IMR-90 (cell line): ENCODE measurements around the gene PNMA8B. TPM values are rescaled to one million over a fixed set of nuclear protein-coding genes. Genes with fewer than 3 reads are reported as not detected.

Source experiments
- ATAC-seq: fragments of 200-7000 bp; cut with Tn5 transposase; 2 replicates; pipeline ENCODE4 v1.9.1; 2020; ENCODE audit warnings: low read depth, mild to moderate bottlenecking, moderate library complexity
- BruUV-seq: library from RNA; stranded (reverse); fragments of 400-500 nt; replicated peaks from 2 replicates; lab custom pipeline; 2021; lab: Mats Ljungman, UMichigan
- CTCF ChIA-PET: fragments of 300-600 bp; formaldehyde crosslinking; extraction: SDS; loops from one replicate; lab custom pipeline; 2021; ENCODE audit warnings: antibody characterized with exemption; lab: Yijun Ruan, JAX
- POLR2A ChIA-PET: fragments of 300-600 bp; sonication (Branson Sonifier 250); formaldehyde crosslinking; loops from one replicate; lab custom pipeline; 2022; ENCODE audit warnings: antibody characterized with exemption; ENCODE audit not compliant: unreplicated experiment; lab: Charles Lee
- DNase-seq: peaks from one replicate; pipeline ENCODE4 v3.0.0; 2013
- H2AFZ ChIP-seq: replicated peaks from 2 replicates; pipeline ENCODE3; 2013; ENCODE audit warnings: low read length, mild to moderate bottlenecking; ENCODE audit not compliant: poor library complexity
- H2AK5ac ChIP-seq: 2 replicates; pipeline ENCODE4 v1.6.1; 2013; ENCODE audit warnings: low read depth, low read length, inconsistent platforms
- H2AK9ac ChIP-seq: replicated peaks from 2 replicates; pipeline ENCODE3; 2013; ENCODE audit warnings: mild to moderate bottlenecking, low read depth, low read length, moderate library complexity; ENCODE audit not compliant: poor library complexity
- H2BK120ac ChIP-seq: 2 replicates; pipeline ENCODE4 v1.6.1; 2013; ENCODE audit warnings: low read depth, low read length, inconsistent platforms
- H2BK15ac ChIP-seq: 3 replicates; pipeline ENCODE4 v1.6.1; 2013; ENCODE audit warnings: low read depth, low read length, inconsistent platforms
- H2BK20ac ChIP-seq: 2 replicates; pipeline ENCODE4 v1.6.1; 2013; ENCODE audit warnings: low read depth, mild to moderate bottlenecking, inconsistent platforms, low read length, moderate library complexity
- H2BK5ac ChIP-seq: 2 replicates; pipeline ENCODE4 v1.6.1; 2013; ENCODE audit warnings: mild to moderate bottlenecking, low read depth, low read length, inconsistent platforms; ENCODE audit not compliant: poor library complexity, severe bottlenecking
- H3K14ac ChIP-seq: replicated peaks from 2 replicates; pipeline ENCODE4 v1.6.1; 2013; ENCODE audit warnings: low read depth, low read length, inconsistent platforms
- H3K18ac ChIP-seq: 2 replicates; pipeline ENCODE4 v1.6.1; 2013; ENCODE audit warnings: low read depth, low read length, control low read depth
- H3K23ac ChIP-seq: 2 replicates; pipeline ENCODE4 v1.6.1; 2013; ENCODE audit warnings: low read depth, low read length, inconsistent platforms
- H3K27ac ChIP-seq: 2 replicates; pipeline ENCODE4 v1.5.1; 2013; ENCODE audit warnings: mild to moderate bottlenecking, control low read depth, low read length; ENCODE audit not compliant: insufficient read depth
- H3K27me3 ChIP-seq: 2 replicates; pipeline ENCODE4 v1.6.1; 2013; ENCODE audit warnings: low read length; ENCODE audit not compliant: control insufficient read depth, insufficient read depth
- H3K36me3 ChIP-seq: 2 replicates; pipeline ENCODE4 v1.6.1; 2013; ENCODE audit warnings: low read length, mixed read lengths; ENCODE audit not compliant: control insufficient read depth, insufficient read depth
- H3K4ac ChIP-seq: 2 replicates; pipeline ENCODE4 v1.6.1; 2013; ENCODE audit warnings: low read depth, low read length, inconsistent platforms
- H3K4me1 ChIP-seq: 2 replicates; pipeline ENCODE4 v1.6.1; 2013; ENCODE audit warnings: low read length, mixed read lengths; ENCODE audit not compliant: control insufficient read depth, insufficient read depth
- H3K4me2 ChIP-seq: 2 replicates; pipeline ENCODE4 v1.6.1; 2013; ENCODE audit warnings: low read depth, mild to moderate bottlenecking, control low read depth, low read length, moderate library complexity
- H3K4me3 ChIP-seq: 2 replicates; pipeline ENCODE4 v1.5.1; 2013; ENCODE audit warnings: low read depth, mild to moderate bottlenecking, control low read depth, low read length, moderate library complexity; ENCODE audit not compliant: insufficient read depth
- H3K56ac ChIP-seq: 2 replicates; pipeline ENCODE4 v1.6.1; 2013; ENCODE audit warnings: low read length, inconsistent platforms; ENCODE audit not compliant: insufficient read depth; ENCODE audit errors: extremely low read depth
- H3K79me1 ChIP-seq, 2 experiments: 2 replicates each; pipeline ENCODE4 v1.6.1; 2013; ENCODE audit warnings: low read length in 2 of 2, inconsistent platforms in 1 of 2, low read depth in 1 of 2
- H3K9ac ChIP-seq: 2 replicates; pipeline ENCODE4 v1.6.1; 2013; ENCODE audit warnings: low read depth, low read length, control low read depth
- H3K9me1 ChIP-seq: 2 replicates; pipeline ENCODE4 v1.6.1; 2013; ENCODE audit warnings: low read length, inconsistent platforms; ENCODE audit not compliant: insufficient read depth
- H3K9me3 ChIP-seq: 2 replicates; pipeline ENCODE4 v1.6.1; 2013; ENCODE audit warnings: low read length; ENCODE audit not compliant: control insufficient read depth, insufficient read depth
- H4K20me1 ChIP-seq: 2 replicates; pipeline ENCODE4 v1.6.1; 2013; ENCODE audit warnings: low read length, inconsistent platforms; ENCODE audit not compliant: insufficient read depth
- H4K5ac ChIP-seq: 2 replicates; pipeline ENCODE4 v1.6.1; 2013; ENCODE audit warnings: mild to moderate bottlenecking, low read depth, low read length, control low read depth
- H4K8ac ChIP-seq, 2 experiments: 2 replicates each; pipeline ENCODE4 v1.6.1; 2013; ENCODE audit warnings: low read depth in 2 of 2, low read length in 2 of 2, control low read depth in 1 of 2, inconsistent platforms in 1 of 2
- H4K91ac ChIP-seq: 2 replicates; pipeline ENCODE4 v1.6.1; 2013; ENCODE audit warnings: low read depth, low read length, inconsistent platforms; ENCODE audit not compliant: insufficient read depth
- RFX5 ChIP-seq: IDR thresholded peaks from 2 replicates; pipeline ENCODE4 v1.8.0; 2012; ENCODE audit warnings: low read depth, mild to moderate bottlenecking, low read length, moderate library complexity
- WGBS, 2 experiments: methylation state at CpG; one replicate each; pipeline versions ENCODE4 v1.1.5 to v1.1.7; 2013; ENCODE audit warnings: missing lambda C conversion rate in 2 of 2; ENCODE audit not compliant: insufficient read length in 1 of 2; ENCODE audit errors: extremely low coverage in 2 of 2; 5-methylcytosine and 5-hydroxymethylcytosine counted together
- dilution Hi-C: fragments of 300-500 bp; cut with HindIII; formaldehyde crosslinking; loops from one replicate; pipeline ENCODE4 v1.14.3; 2018; ENCODE audit warnings: low sequenced_read_pairs; ENCODE audit not compliant: unreplicated experiment
- in situ Hi-C: fragments of 300-500 bp; cut with MboI; formaldehyde crosslinking; loops from 3 replicates; pipeline ENCODE4 v1.14.3; 2019; ENCODE audit warnings: low sequenced_read_pairs, inconsistent platforms, mixed read lengths
- intact Hi-C: fragments of 100-400 bp; cut with micrococcal nuclease; formaldehyde crosslinking; loops from 2 replicates; pipeline ENCODE4 v1.10.0; 2022
- polyA plus RNA-seq, 3 experiments: library from polyadenylated mRNA; depleted of rRNA; stranded (reverse); fragments of >200 nt; gene quantifications; 2 replicates each; pipeline ENCODE4 v1.2.3, GENCODE V29; 2012; ENCODE audit warnings: low replicate concordance in 1 of 3
- total RNA-seq: library from RNA; depleted of rRNA; stranded (reverse); fragments of >200 nt; gene quantifications from 2 replicates; pipeline ENCODE4 v1.2.3, GENCODE V29; 2012

Gene PNMA8B
- total and polyA plus RNA-seq, 2 of the 4 experiments (the other 2 are of a cell fraction): 0.12 to 0.18 TPM

- Histone ChIP-seq H2BK20ac (no peak overlapping the region), H3K9me1 (no peaks in the 10 kb centered on the region), H4K91ac (no peak overlapping the region), H4K5ac (no peak overlapping the region), H2BK5ac (no peak overlapping the region), H3K36me3 (no peaks in the 10 kb centered on the region), H3K4me2 (no peak overlapping the region), H3K9ac (no peak overlapping the region), H2AK5ac (no peak overlapping the region), H4K20me1 (no peaks in the 10 kb centered on the region), H3K4ac (no peak overlapping the region), H3K27me3 (peaks cover 18% of the 10 kb centered on the region), H4K8ac (no peak overlapping the region), H3K4me1 (no peaks in the 10 kb centered on the region), H2AFZ (no peak overlapping the region), H3K14ac (no peak overlapping the region), H3K27ac (no peak overlapping the region), H2BK120ac (no peak overlapping the region), H3K79me1 (no peaks in the 10 kb centered on the region), H3K56ac (no peak overlapping the region), H3K18ac (no peak overlapping the region), H3K9me3 (peaks cover 6% of the 10 kb centered on the region), H2AK9ac (no peak overlapping the region), H3K23ac (no peak overlapping the region), H2BK15ac (no peak overlapping the region), H3K4me3 (no peak overlapping the region)
- 20% methylated on average over 1 of the region's 4 CpGs; no CpG with 5 or more reads in 1 of the 2 experiments for WGBS, 2 experiments
- dilution Hi-C loops: no loop called here
- ChIA-PET POLR2A (no interaction called here), CTCF (no interaction called here)
- intact Hi-C loops: no loop called here
- no TSS peak for BruUV-seq
- in situ Hi-C loops: no loop called here
- no peak for TF ChIP-seq RFX5
- DNase-seq (no peak), ATAC-seq (no peak)
Observed at GRCh38 chr19:46452186-46452585, 43.5 kb downstream of the PNMA8B start.
